Measurements from ENCODE around the gene PPP1R12B.

GRCh38 chr1:202578565-202578964 is 230.1 kb downstream of the PPP1R12B start:
- TF ChIP-seq CTCF (IDR thresholded peaks at IDR 0.05) (no peak), TCF7L2 (IDR thresholded peaks at IDR 0.05; ENCODE audit: low read depth, low read length) (no peak)

Measured in Panc1 (cell line).